GM12878 (cell line): ENCODE results near the gene SORCS1. TPM values are rescaled to one million over a fixed set of nuclear protein-coding genes. Genes with fewer than 3 reads are reported as not detected.
A peak's percentile ranks its signal among the peaks of the same experiment; 100 is the strongest.

ENCODE experiments used
- ASH2L ChIP-seq: fragments of 300-600, 200-600 bp; sonication (generic); IDR thresholded peaks from 2 replicates; pipeline ENCODE4 v1.6.1; 2017; ENCODE audit warnings: low read depth, mild to moderate bottlenecking, borderline replicate concordance
- ATF7 ChIP-seq: fragments of 450-650 bp; IDR thresholded peaks from 2 replicates; pipeline ENCODE4 v1.6.1; 2016; ENCODE audit warnings: low read depth, mild to moderate bottlenecking
- CEBPB ChIP-seq, 2 experiments: fragments of 150-350 bp in 1 of 2; IDR thresholded peaks; 2 replicates each; pipeline ENCODE4 v1.6.1; 2012 to 2014; ENCODE audit warnings: low read depth in 2 of 2, low read length in 2 of 2, borderline replicate concordance in 1 of 2, inconsistent platforms in 1 of 2
- CREB1 ChIP-seq: IDR thresholded peaks from 2 replicates; pipeline ENCODE4 v1.6.1; 2012; ENCODE audit warnings: low read depth, mild to moderate bottlenecking, inconsistent platforms
- CREM ChIP-seq: IDR thresholded peaks from 2 replicates; pipeline ENCODE4 v1.6.1; 2014; ENCODE audit warnings: antibody characterized with exemption, low read depth
- CUX1 ChIP-seq: IDR thresholded peaks from 2 replicates; pipeline ENCODE4 v1.6.1; 2012; ENCODE audit warnings: improper control_type of control experiment, low read depth, low read length; ENCODE audit not compliant: insufficient replicate concordance
- EED ChIP-seq: sonication (generic); IDR thresholded peaks from 2 replicates; pipeline ENCODE4 v1.6.1; 2016; ENCODE audit warnings: antibody characterized with exemption, low read depth
- FOS ChIP-seq: IDR thresholded peaks from 3 replicates; pipeline ENCODE4 v1.6.1; 2011; ENCODE audit warnings: borderline replicate concordance; ENCODE audit not compliant: insufficient read length; ENCODE audit errors: extremely low read depth
- FOXM1 ChIP-seq: IDR thresholded peaks from 2 replicates; pipeline ENCODE4 v1.6.1; 2012; ENCODE audit warnings: low read depth, mild to moderate bottlenecking, inconsistent platforms, low read length, moderate library complexity
- GATAD2B ChIP-seq: fragments of 450-650 bp; conservative IDR thresholded peaks from 2 replicates; pipeline ENCODE4 v1.6.1; 2017; ENCODE audit warnings: low read depth, mild to moderate bottlenecking, moderate library complexity
- HCFC1 ChIP-seq: fragments of 150-350 bp; IDR thresholded peaks from 2 replicates; pipeline ENCODE4 v1.6.1; 2014; ENCODE audit warnings: low read length
- HSF1 ChIP-seq: fragments of 150-350 bp; IDR thresholded peaks from 2 replicates; pipeline ENCODE4 v1.6.1; 2014; ENCODE audit warnings: mild to moderate bottlenecking, low read depth, low read length
- IRF5 ChIP-seq: fragments of 450-650 bp; IDR thresholded peaks from 2 replicates; pipeline ENCODE4 v1.6.1; 2017; ENCODE audit warnings: borderline replicate concordance
- MEF2B ChIP-seq: fragments of 450-650 bp; IDR thresholded peaks from 2 replicates; pipeline ENCODE4 v1.6.1; 2018; ENCODE audit warnings: mild to moderate bottlenecking, moderate library complexity; ENCODE audit not compliant: partially characterized antibody, poor library complexity, severe bottlenecking
- MXI1 ChIP-seq: fragments of 150-350 bp; IDR thresholded peaks from 2 replicates; pipeline ENCODE4 v1.6.1; 2011; ENCODE audit warnings: low read depth, mild to moderate bottlenecking, inconsistent platforms, low read length, improper control_type of control experiment
- NBN ChIP-seq: fragments of 450-650 bp; IDR thresholded peaks from 2 replicates; pipeline ENCODE4 v1.6.1; 2016
- NFIC ChIP-seq: IDR thresholded peaks from 2 replicates; pipeline ENCODE4 v1.6.1; 2012; ENCODE audit warnings: low read depth, mild to moderate bottlenecking, inconsistent platforms, low read length, moderate library complexity
- PAX5 ChIP-seq: IDR thresholded peaks from 2 replicates; pipeline ENCODE4 v1.6.1; 2011; ENCODE audit warnings: low read depth, low read length, borderline replicate concordance
- PAX8 ChIP-seq: fragments of 450-650 bp; IDR thresholded peaks from 2 replicates; pipeline ENCODE4 v1.6.1; 2017; ENCODE audit warnings: mild to moderate bottlenecking, moderate library complexity
- RAD51 ChIP-seq: fragments of 450-650 bp; IDR thresholded peaks from 2 replicates; pipeline ENCODE4 v1.6.1; 2016; ENCODE audit warnings: moderate library complexity, mild to moderate bottlenecking, inconsistent platforms
- RB1 ChIP-seq: fragments of 450-650 bp; formaldehyde crosslinking; IDR thresholded peaks from 2 replicates; pipeline ENCODE4 v1.6.1; 2017; ENCODE audit warnings: mild to moderate bottlenecking, borderline replicate concordance
- RBBP5 ChIP-seq: fragments of 200-600 bp; sonication (generic); conservative IDR thresholded peaks from 2 replicates; pipeline ENCODE4 v1.6.1; 2016
- RELA ChIP-seq: fragments of 450-650 bp; IDR thresholded peaks from 2 replicates; pipeline ENCODE4 v1.8.0; 2014; ENCODE audit warnings: borderline replicate concordance; ENCODE audit not compliant: partially characterized antibody
- STAT3 ChIP-seq: IDR thresholded peaks from 2 replicates; pipeline ENCODE4 v1.6.1; 2011; ENCODE audit warnings: low read depth, low read length, improper control_type of control experiment
- ZNF384 ChIP-seq: IDR thresholded peaks from 2 replicates; pipeline ENCODE4 v1.6.1; 2012; ENCODE audit warnings: low read depth, mild to moderate bottlenecking, low read length, improper control_type of control experiment, borderline replicate concordance
- ZNF622 ChIP-seq: fragments of 450-650 bp; IDR thresholded peaks from 2 replicates; pipeline ENCODE4 v1.6.1; 2017; ENCODE audit warnings: mild to moderate bottlenecking, inconsistent platforms
- polyA plus RNA-seq, 11 experiments: library from polyadenylated mRNA; depleted of rRNA in 4 of 11; unstranded in 6 of 11; stranded (reverse) in 5 of 11; fragments of >200 nt; fragmentation: Nextera tagmentation in 4 of 11; fragmentation: Illumina TruSeq in 1 of 11; extraction: Ambion mirVana in 4 of 11; extraction: Trizol in 1 of 11; gene quantifications; 1 replicate in 1 of 11; 2 replicates in 10 of 11; pipeline versions ENCODE4 v1.2.1 to v1.2.3, GENCODE V29; 2011 to 2016; ENCODE audit warnings: inconsistent platforms in 2 of 11, missing spikeins in 2 of 11, low read depth in 1 of 11
- total RNA-seq, 4 experiments: library from RNA; depleted of rRNA in 3 of 4; stranded (reverse); fragments of >200 nt in 3 of 4; fragmentation: Illumina TruSeq in 1 of 4; extraction: Trizol in 1 of 4; gene quantifications; 2 replicates each; pipeline versions ENCODE4 v1.2.1 to v1.2.3, GENCODE V29; 2013 to 2021

The SORCS1 gene
- total and polyA plus RNA-seq, 10 of the 15 experiments (the other 5 are each of a cell fraction or from before 2014, with no cell fraction given): 0.02 to 9.6 (median 0.06) TPM; not detected in 3

- TF ChIP-seq CUX1 (no peak), FOXM1 (peak; percentile 86), RB1 (no peak), ATF7 (peak; percentile 71), RBBP5 (no peak), ZNF384 (no peak), NFIC (peak; percentile 97), PAX5 (no peak), EED (peak; percentile 96), CREM (peak; percentile 63), RELA (no peak), MEF2B (peak; percentile 80), HSF1 (peak; percentile 71; the same call in 1 of the 2 replicates), FOS (no peak), CREB1 (0 out of 2 replicates have a peak, but pooled peaks have one; percentile 30), STAT3 (no peak), ASH2L (no peak), ZNF622 (no peak), IRF5 (no peak), MXI1 (no peak), PAX8 (no peak), CEBPB (IDR thresholded peaks at IDR 0.05; ENCODE audit: borderline replicate concordance in 1 of 2, low read depth in 2 of 2, low read length in 2 of 2) (peak in 1 of 2 experiments; percentile 79; a peak in 1 of 4 replicates), RAD51 (no peak), HCFC1 (no peak), GATAD2B (peak; percentile 58; the same call in 1 of the 2 replicates), NBN (peak; percentile 58; the same call in 1 of the 2 replicates)
These were observed 228.5 kb downstream of the SORCS1 start (continued) for GRCh38 chr10:106935978-106936451.
